ENCODE data around the gene ASB10.

The ASB10 gene

DNA sequence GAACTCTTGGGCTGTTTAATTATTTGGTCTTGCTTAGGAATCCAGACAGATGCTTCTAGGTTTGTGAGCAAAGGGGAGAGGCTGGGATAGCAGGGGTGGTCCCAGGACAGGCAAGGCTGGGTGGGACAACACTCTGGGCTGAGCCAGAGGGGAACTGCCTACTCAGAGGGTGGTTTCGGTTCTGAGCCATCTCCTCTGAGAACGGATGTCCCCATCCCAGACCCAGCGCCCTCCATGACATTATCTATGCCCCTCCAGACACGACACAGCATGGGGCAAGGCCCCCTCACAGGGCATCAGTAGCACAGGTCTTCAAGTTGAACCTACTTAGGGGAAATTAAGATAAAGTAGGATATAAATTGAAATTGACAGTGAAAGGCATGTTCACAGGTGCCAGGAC lies 7.1 kb downstream of the ASB10 start:
- DNase-seq (ENCODE audit: insufficient read length, low spot score): no peak
- TF ChIP-seq TAF1 (IDR thresholded peaks at IDR 0.05; ENCODE audit: low read depth, low read length) (no peak), SPI1 (IDR thresholded peaks at IDR 0.05; ENCODE audit: low read depth, low read length) (no peak), POU2F2 (IDR thresholded peaks at IDR 0.05; ENCODE audit: low read depth, low read length) (no peak), POLR2A (IDR thresholded peaks at IDR 0.05; ENCODE audit: low read depth, low read length) (no peak), POLR2AphosphoS5 (IDR thresholded peaks at IDR 0.05; ENCODE audit: low read depth, low read length) (no peak), PAX5 (IDR thresholded peaks at IDR 0.05; ENCODE audit: insufficient read depth, low read length, severe bottlenecking) (no peak)
- no peak for FAIRE-seq

- no peak for TF ChIP-seq POU2F2 (IDR thresholded peaks at IDR 0.05; ENCODE audit: low read depth, low read length)
- TF ChIP-seq POLR2AphosphoS5 (IDR thresholded peaks at IDR 0.05; ENCODE audit: low read depth, low read length): no peak
- TF ChIP-seq POLR2A (IDR thresholded peaks at IDR 0.05; ENCODE audit: low read depth, low read length): no peak
- no peak for TF ChIP-seq PAX5 (IDR thresholded peaks at IDR 0.05; ENCODE audit: insufficient read depth, low read length, severe bottlenecking)
- TF ChIP-seq TAF1 (IDR thresholded peaks at IDR 0.05; ENCODE audit: low read depth, low read length): no peak
- TF ChIP-seq SPI1 (IDR thresholded peaks at IDR 0.05; ENCODE audit: low read depth, low read length): no peak
- FAIRE-seq (no peak), DNase-seq (ENCODE audit: insufficient read length, low spot score) (no peak)
Observed at GRCh38 chr7:151179287-151179860, 7.7 kb downstream of the ASB10 start.

- TF ChIP-seq PAX5 (IDR thresholded peaks at IDR 0.05; ENCODE audit: insufficient read depth, low read length, severe bottlenecking) (no peak), POU2F2 (IDR thresholded peaks at IDR 0.05; ENCODE audit: low read depth, low read length) (no peak), SPI1 (IDR thresholded peaks at IDR 0.05; ENCODE audit: low read depth, low read length) (no peak), POLR2A (IDR thresholded peaks at IDR 0.05; ENCODE audit: low read depth, low read length) (no peak), TAF1 (IDR thresholded peaks at IDR 0.05; ENCODE audit: low read depth, low read length) (no peak), POLR2AphosphoS5 (IDR thresholded peaks at IDR 0.05; ENCODE audit: low read depth, low read length) (no peak)
- FAIRE-seq (no peak), DNase-seq (ENCODE audit: insufficient read length, low spot score) (no peak)
Observed at GRCh38 chr7:151178831-151179230, 8.2 kb downstream of the ASB10 start.

- no peak for FAIRE-seq
- no peak for DNase-seq (ENCODE audit: insufficient read length, low spot score)
- TF ChIP-seq POLR2A (IDR thresholded peaks at IDR 0.05; ENCODE audit: low read depth, low read length) (no peak), POU2F2 (IDR thresholded peaks at IDR 0.05; ENCODE audit: low read depth, low read length) (no peak), PAX5 (IDR thresholded peaks at IDR 0.05; ENCODE audit: insufficient read depth, low read length, severe bottlenecking) (no peak), POLR2AphosphoS5 (IDR thresholded peaks at IDR 0.05; ENCODE audit: low read depth, low read length) (no peak), SPI1 (IDR thresholded peaks at IDR 0.05; ENCODE audit: low read depth, low read length) (no peak), TAF1 (IDR thresholded peaks at IDR 0.05; ENCODE audit: low read depth, low read length) (no peak)
Observed at GRCh38 chr7:151178236-151178635, 8.8 kb downstream of the ASB10 start.

GRCh38 chr7:151177310-151177709 lies 9.7 kb downstream of the ASB10 start:
- TF ChIP-seq TAF1 (IDR thresholded peaks at IDR 0.05; ENCODE audit: low read depth, low read length) (no peak), POLR2A (IDR thresholded peaks at IDR 0.05; ENCODE audit: low read depth, low read length) (no peak), POLR2AphosphoS5 (IDR thresholded peaks at IDR 0.05; ENCODE audit: low read depth, low read length) (no peak), SPI1 (IDR thresholded peaks at IDR 0.05; ENCODE audit: low read depth, low read length) (no peak), PAX5 (IDR thresholded peaks at IDR 0.05; ENCODE audit: insufficient read depth, low read length, severe bottlenecking) (no peak), POU2F2 (IDR thresholded peaks at IDR 0.05; ENCODE audit: low read depth, low read length) (no peak)
- DNase-seq (ENCODE audit: insufficient read length, low spot score) (no peak), FAIRE-seq (no peak)

GRCh38 chr7:151176401-151176800 lies 10.6 kb downstream of the ASB10 start:
- FAIRE-seq: no peak
- TF ChIP-seq POLR2AphosphoS5 (IDR thresholded peaks at IDR 0.05; ENCODE audit: low read depth, low read length) (no peak), TAF1 (IDR thresholded peaks at IDR 0.05; ENCODE audit: low read depth, low read length) (no peak), POU2F2 (IDR thresholded peaks at IDR 0.05; ENCODE audit: low read depth, low read length) (no peak), POLR2A (IDR thresholded peaks at IDR 0.05; ENCODE audit: low read depth, low read length) (no peak), PAX5 (IDR thresholded peaks at IDR 0.05; ENCODE audit: insufficient read depth, low read length, severe bottlenecking) (no peak), SPI1 (IDR thresholded peaks at IDR 0.05; ENCODE audit: low read depth, low read length) (no peak)
- DNase-seq (ENCODE audit: insufficient read length, low spot score): no peak

DNA sequence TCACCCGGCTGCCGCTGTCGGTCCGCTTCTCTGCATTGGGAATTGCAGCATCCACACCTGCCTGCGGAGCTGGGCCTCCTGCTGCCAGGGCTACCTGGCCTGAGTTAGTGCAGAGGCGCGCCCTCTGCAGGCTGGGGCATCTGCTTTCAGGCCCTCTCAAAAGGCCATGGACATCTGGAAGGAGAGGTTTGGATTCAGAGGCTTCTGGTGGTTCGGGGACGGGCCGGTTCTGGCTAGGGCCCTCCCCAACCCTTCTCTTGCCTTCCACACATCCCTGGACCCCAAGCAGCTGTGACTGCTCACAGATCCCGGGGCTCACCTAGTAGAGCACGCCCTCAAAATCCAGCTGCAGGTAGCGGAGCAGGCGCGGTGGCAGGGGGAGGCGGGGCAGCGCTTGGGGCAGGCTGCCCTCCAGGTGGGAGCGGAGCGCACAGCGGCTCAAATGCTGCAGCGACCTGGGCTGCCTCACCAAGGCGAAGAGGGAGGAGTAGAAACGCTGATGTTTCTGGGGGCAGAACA lies 11.2 kb downstream of the ASB10 start:
- TF ChIP-seq POLR2AphosphoS5 (IDR thresholded peaks at IDR 0.05; ENCODE audit: low read depth, low read length): no peak
- TF ChIP-seq PAX5 (IDR thresholded peaks at IDR 0.05; ENCODE audit: insufficient read depth, low read length, severe bottlenecking): no peak
- no peak for TF ChIP-seq TAF1 (IDR thresholded peaks at IDR 0.05; ENCODE audit: low read depth, low read length)
- TF ChIP-seq POU2F2 (IDR thresholded peaks at IDR 0.05; ENCODE audit: low read depth, low read length): no peak
- no peak for TF ChIP-seq SPI1 (IDR thresholded peaks at IDR 0.05; ENCODE audit: low read depth, low read length)
- FAIRE-seq (no peak), DNase-seq (ENCODE audit: insufficient read length, low spot score) (no peak)

DNA sequence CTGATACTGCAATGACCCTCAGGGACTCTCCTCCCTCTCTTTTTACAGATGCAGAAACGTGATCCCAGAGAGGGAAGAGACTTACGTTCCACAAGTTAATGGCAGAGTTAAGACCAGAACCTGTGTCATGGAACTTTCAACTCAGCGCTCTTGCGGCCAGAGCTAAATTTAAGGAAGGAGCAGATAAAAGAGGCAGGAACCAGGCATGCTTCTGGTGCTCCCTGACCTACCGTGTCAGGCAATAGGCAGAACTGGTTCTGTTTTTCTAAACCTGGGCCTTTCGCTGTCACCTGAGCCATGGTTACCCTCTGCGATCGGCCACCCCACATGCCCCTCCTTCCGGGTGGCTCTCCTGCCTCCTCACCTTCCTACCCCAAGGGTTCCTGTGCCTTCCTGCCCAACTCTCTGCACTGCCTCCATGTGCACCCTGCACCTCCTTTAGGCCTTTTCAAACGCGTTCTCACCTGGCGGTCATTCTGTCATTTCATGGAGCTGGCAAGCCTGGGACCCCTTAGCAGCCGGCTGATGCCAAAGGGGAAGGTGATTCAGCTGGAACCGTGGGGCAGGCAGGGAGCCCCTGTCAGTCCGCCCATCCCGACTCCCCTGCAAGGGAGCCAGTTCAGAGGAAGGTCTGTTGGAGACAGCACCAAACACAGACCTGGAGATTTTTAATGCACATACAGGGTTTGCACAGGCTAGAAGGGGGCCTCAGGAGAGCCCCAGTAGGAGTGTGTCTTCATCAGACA lies 11.8 kb downstream of the ASB10 start:
- FAIRE-seq (no peak), DNase-seq (ENCODE audit: insufficient read length, low spot score) (no peak)
- no peak for TF ChIP-seq SPI1 (IDR thresholded peaks at IDR 0.05; ENCODE audit: low read depth, low read length)
- no peak for TF ChIP-seq TAF1 (IDR thresholded peaks at IDR 0.05; ENCODE audit: low read depth, low read length)
- no peak for TF ChIP-seq POLR2AphosphoS5 (IDR thresholded peaks at IDR 0.05; ENCODE audit: low read depth, low read length)
- TF ChIP-seq PAX5 (IDR thresholded peaks at IDR 0.05; ENCODE audit: insufficient read depth, low read length, severe bottlenecking): no peak
- no peak for TF ChIP-seq POLR2A (IDR thresholded peaks at IDR 0.05; ENCODE audit: low read depth, low read length)
- TF ChIP-seq POU2F2 (IDR thresholded peaks at IDR 0.05; ENCODE audit: low read depth, low read length): no peak

- no peak for TF ChIP-seq POU2F2 (IDR thresholded peaks at IDR 0.05; ENCODE audit: low read depth, low read length)
- no peak for TF ChIP-seq POLR2A (IDR thresholded peaks at IDR 0.05; ENCODE audit: low read depth, low read length)
- no peak for TF ChIP-seq SPI1 (IDR thresholded peaks at IDR 0.05; ENCODE audit: low read depth, low read length)
- TF ChIP-seq TAF1 (IDR thresholded peaks at IDR 0.05; ENCODE audit: low read depth, low read length): no peak
- TF ChIP-seq PAX5 (IDR thresholded peaks at IDR 0.05; ENCODE audit: insufficient read depth, low read length, severe bottlenecking): no peak
- TF ChIP-seq POLR2AphosphoS5 (IDR thresholded peaks at IDR 0.05; ENCODE audit: low read depth, low read length): no peak
- DNase-seq (ENCODE audit: insufficient read length, low spot score): no peak
- FAIRE-seq: no peak
Observed at GRCh38 chr7:151174246-151175046, 12.6 kb downstream of the ASB10 start.
